SKM-1 (cell line): ENCODE results near the gene CRHBP.

Experiments
- DNase-seq: peaks from one replicate; lab custom pipeline; 2025; ENCODE audit not compliant: unreplicated experiment; lab: John Stamatoyannopoulos, UW

CRHBP gene

GRCh38 chr5:77012601-77013000 lies 59.8 kb downstream of the CRHBP start:
- no peak for DNase-seq

DNA sequence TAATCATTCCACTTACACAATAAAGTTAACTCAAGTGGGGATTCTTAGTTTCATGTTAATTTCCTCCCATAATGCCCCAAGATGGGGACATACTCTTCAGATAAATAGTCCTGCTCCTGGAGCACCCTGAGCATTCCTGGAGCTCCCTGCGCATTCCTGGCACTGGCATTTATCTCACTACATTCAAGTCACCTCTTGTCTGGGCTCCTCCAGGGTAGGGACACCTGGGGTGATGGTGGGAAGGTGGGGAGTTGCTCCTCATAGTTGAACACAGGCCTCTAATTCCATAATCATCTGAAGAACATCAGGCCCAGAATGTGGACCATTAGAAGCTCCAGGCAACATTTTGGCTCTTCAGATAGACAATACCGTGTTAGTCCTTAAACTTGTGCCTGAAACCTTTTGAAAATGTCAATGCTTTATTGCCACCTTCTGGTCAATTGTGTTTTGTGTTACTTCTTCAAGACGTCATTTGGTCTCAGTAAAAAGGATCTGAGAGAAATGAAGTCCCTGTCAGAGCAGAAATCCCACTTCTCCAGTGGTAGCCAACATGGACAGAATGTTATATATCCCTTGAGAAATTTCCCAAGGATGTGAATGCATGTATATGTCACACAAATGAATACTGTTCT lies 63.2 kb downstream of the CRHBP start:
- DNase-seq, result peak; percentile 30

DNA sequence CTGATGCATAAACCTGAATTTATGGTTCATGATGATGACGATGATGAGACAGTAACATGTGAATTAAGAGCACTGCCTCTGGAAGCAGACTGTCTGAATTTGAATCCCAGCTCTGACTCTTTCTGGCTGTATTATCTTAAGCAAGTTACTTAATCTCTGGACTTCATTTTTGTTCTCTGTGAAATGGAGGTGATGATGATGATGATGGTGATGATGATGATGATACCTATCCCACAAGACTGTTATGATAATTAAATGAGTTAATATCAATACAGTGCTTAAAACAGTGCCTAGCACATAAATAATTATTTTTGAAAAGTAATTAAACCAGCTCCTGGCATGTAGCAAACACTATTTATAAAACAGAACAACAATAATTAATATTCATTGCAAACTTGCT lies 64.1 kb downstream of the CRHBP start:
- no peak for DNase-seq

DNA sequence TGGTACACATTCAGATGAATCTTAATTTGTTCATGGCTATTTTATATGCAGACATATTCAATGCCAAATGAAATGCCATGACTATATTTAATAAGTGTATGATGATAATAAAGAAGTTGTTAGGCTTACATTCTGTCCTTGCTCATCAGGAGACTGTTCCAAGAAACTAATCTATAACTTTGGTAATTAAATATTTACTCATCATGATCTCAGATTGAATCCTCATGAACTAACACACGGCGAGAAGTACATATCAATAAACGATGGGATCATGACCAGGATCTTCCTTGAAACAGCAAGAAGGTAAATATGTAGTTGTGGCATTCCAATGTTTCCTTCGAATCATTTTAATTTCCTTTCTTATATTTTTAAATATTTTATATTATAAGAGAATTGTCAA lies 64.8 kb downstream of the CRHBP start:
- no peak for DNase-seq
